ENCODE measurements around the gene NKX3-2. TPM values are rescaled to one million over a fixed set of nuclear protein-coding genes. Genes with fewer than 3 reads are reported as not detected.

NKX3-2 gene
- total RNA-seq, 2 donors from 2014 or later, result 0.11 to 1.5 TPM

GRCh38 chr4:13558881-13559280 lies 14.6 kb upstream of the NKX3-2 start:
- H3K9me3 Mint-ChIP-seq, result no peaks in the 10 kb centered on the region
- no peak overlapping the region for H3K27ac ChIP-seq (ENCODE audit: low read depth, low read length)

GRCh38 chr4:13555325-13555724 lies 11.0 kb upstream of the NKX3-2 start:
- Mint-ChIP-seq H3K27me3 (ENCODE audit: insufficient read depth) (peaks cover 16% of the 10 kb centered on the region), H3K36me3 (ENCODE audit: low read depth) (no peaks in the 10 kb centered on the region), H3K9me3 (peaks cover 13% of the 10 kb centered on the region), H3K4me3 (no peak overlapping the region), H3K27ac (no peak overlapping the region), H3K4me1 (no peaks in the 10 kb centered on the region)
- TF ChIP-seq CTCF (conservative IDR thresholded peaks at IDR 0.05), result no peak
- no peaks in the 10 kb centered on the region for H3K36me3 ChIP-seq (ENCODE audit: control insufficient read depth, insufficient read depth, low read length)
- H3K4me1 ChIP-seq (ENCODE audit: control insufficient read depth, insufficient read depth, low read length), result no peaks in the 10 kb centered on the region
- no peaks in the 10 kb centered on the region for H3K9me3 ChIP-seq (ENCODE audit: control insufficient read depth, low read length)
- no peak overlapping the region for H3K9ac ChIP-seq (ENCODE audit: extremely low read depth, low read length, poor library complexity, severe bottlenecking)
- no peak overlapping the region for H3K27ac ChIP-seq (ENCODE audit: low read depth, low read length)
- no peak for DNase-seq
- 95% methylated on average over 2 of the region's 2 CpGs; no CpG with 5 or more reads in 1 of the 2 experiments for WGBS, 2 experiments (ENCODE audit: insufficient coverage in 1 of 2, insufficient read length in 1 of 2)
- no peak overlapping the region for H3K4me3 ChIP-seq (ENCODE audit: low read length)
- H3K27me3 ChIP-seq (ENCODE audit: control insufficient read depth, insufficient read depth, low read length, poor library complexity, severe bottlenecking), result peaks cover 2% of the 10 kb centered on the region

More at GRCh38 chr4:13558881-13559280, 14.6 kb upstream of the NKX3-2 start:
- no peaks in the 10 kb centered on the region for H3K4me1 ChIP-seq (ENCODE audit: control insufficient read depth, insufficient read depth, low read length)
- no peak overlapping the region for H3K4me3 ChIP-seq (ENCODE audit: low read length)
- H3K27me3 ChIP-seq (ENCODE audit: control insufficient read depth, insufficient read depth, low read length, poor library complexity, severe bottlenecking), result no peaks in the 10 kb centered on the region
- Mint-ChIP-seq H3K27me3 (ENCODE audit: insufficient read depth) (no peaks in the 10 kb centered on the region), H3K27ac (no peak overlapping the region), H3K4me1 (no peaks in the 10 kb centered on the region), H3K4me3 (no peak overlapping the region), H3K36me3 (ENCODE audit: low read depth) (no peaks in the 10 kb centered on the region)
- WGBS, 2 experiments (ENCODE audit: insufficient coverage in 1 of 2, insufficient read length in 1 of 2), result 94% methylated on average over 1 of the region's 1 CpG; no CpG with 5 or more reads in 1 of the 2 experiments
- DNase-seq, result no peak
- no peaks in the 10 kb centered on the region for H3K36me3 ChIP-seq (ENCODE audit: control insufficient read depth, insufficient read depth, low read length)
- TF ChIP-seq CTCF (conservative IDR thresholded peaks at IDR 0.05), result no peak
- H3K9ac ChIP-seq (ENCODE audit: extremely low read depth, low read length, poor library complexity, severe bottlenecking), result no peak overlapping the region
- no peaks in the 10 kb centered on the region for H3K9me3 ChIP-seq (ENCODE audit: control insufficient read depth, low read length)

- H3K4me1 ChIP-seq (ENCODE audit: control insufficient read depth, insufficient read depth, low read length), result no peaks in the 10 kb centered on the region
- H3K9ac ChIP-seq (ENCODE audit: extremely low read depth, low read length, poor library complexity, severe bottlenecking), result no peak overlapping the region
- H3K27ac Mint-ChIP-seq, result no peak overlapping the region
- no peak for TF ChIP-seq CTCF (conservative IDR thresholded peaks at IDR 0.05)
- no peak overlapping the region for H3K4me3 ChIP-seq (ENCODE audit: low read length)
- H3K36me3 Mint-ChIP-seq (ENCODE audit: low read depth), result no peaks in the 10 kb centered on the region
- no peak overlapping the region for H3K4me3 Mint-ChIP-seq
- peaks cover 4% of the 10 kb centered on the region for H3K4me1 Mint-ChIP-seq
- no peaks in the 10 kb centered on the region for H3K9me3 ChIP-seq (ENCODE audit: control insufficient read depth, low read length)
- H3K27me3 Mint-ChIP-seq (ENCODE audit: insufficient read depth), result peaks cover 38% of the 10 kb centered on the region
- H3K36me3 ChIP-seq (ENCODE audit: control insufficient read depth, insufficient read depth, low read length), result no peaks in the 10 kb centered on the region
- no peak overlapping the region for H3K27ac ChIP-seq (ENCODE audit: low read depth, low read length)
- WGBS, 2 experiments (ENCODE audit: insufficient coverage in 1 of 2, insufficient read length in 1 of 2), result 85 to 91% methylated on average over 1 of the region's 1 CpG
- peaks cover 22% of the 10 kb centered on the region for H3K27me3 ChIP-seq (ENCODE audit: control insufficient read depth, insufficient read depth, low read length, poor library complexity, severe bottlenecking)
- DNase-seq, result no peak
- H3K9me3 Mint-ChIP-seq, result peaks cover 13% of the 10 kb centered on the region
Measured at GRCh38 chr4:13553081-13553480, 8.8 kb upstream of the NKX3-2 start.
